Muscle of leg (tissue), 11 donors: ENCODE measurements around the gene RMDN2. TPM values are rescaled to one million over a fixed set of nuclear protein-coding genes. Genes with fewer than 3 reads are reported as not detected.
A peak's percentile ranks its signal among the peaks of the same experiment; 100 is the strongest.
"Not testable (repeated sequence)": the region's sequence is repeated elsewhere in the genome, so short reads cannot be mapped to it uniquely, and the experiment has no call there.

Source experiments
- DNase-seq: peaks from one replicate; pipeline ENCODE4 v3.0.0; 2013
- H3K27ac ChIP-seq: one replicate; pipeline ENCODE4 v1.5.1; 2013; ENCODE audit warnings: mild to moderate bottlenecking, low read length, control low read depth
- H3K27me3 ChIP-seq: one replicate; pipeline ENCODE4 v1.6.1; 2013; ENCODE audit warnings: low read length; ENCODE audit not compliant: control insufficient read depth, insufficient read depth
- H3K36me3 ChIP-seq: one replicate; pipeline ENCODE4 v1.6.1; 2013; ENCODE audit warnings: low read length; ENCODE audit not compliant: control insufficient read depth, insufficient read depth
- H3K4me1 ChIP-seq: one replicate; pipeline ENCODE4 v1.6.1; 2013; ENCODE audit warnings: low read length; ENCODE audit not compliant: control insufficient read depth, insufficient read depth
- H3K4me3 ChIP-seq: one replicate; pipeline ENCODE4 v1.5.1; 2013; ENCODE audit warnings: low read length, control low read depth
- H3K9me3 ChIP-seq: replicated peaks from 2 replicates; pipeline ENCODE4 v1.6.1; 2013; ENCODE audit warnings: low read depth, low read length; ENCODE audit not compliant: control insufficient read depth
- WGBS: methylation state at CpG from one replicate; pipeline ENCODE4 v1.1.5; 2013; ENCODE audit warnings: missing lambda C conversion rate; ENCODE audit not compliant: insufficient coverage; 5-methylcytosine and 5-hydroxymethylcytosine counted together
- polyA plus RNA-seq, 8 donors: library from polyadenylated mRNA; unstranded; fragments of 120-200 nt; gene quantifications; one replicate each; pipeline versions ENCODE4 v1.2.1 to v1.2.3, GENCODE V29; 2013; ENCODE audit warnings: inconsistent platforms in 1 of 8, low replicate concordance in 1 of 8; ENCODE audit not compliant: insufficient read length in 8 of 8, insufficient read depth in 1 of 8
- total RNA-seq: library from RNA; stranded (reverse); fragments of 120-200 nt; gene quantifications from one replicate; pipeline ENCODE4 v1.2.4, GENCODE V29; 2013

The RMDN2 gene
- total and polyA plus RNA-seq, 9 donors = 2.6 to 5.1 (median 3.6) TPM

DNA sequence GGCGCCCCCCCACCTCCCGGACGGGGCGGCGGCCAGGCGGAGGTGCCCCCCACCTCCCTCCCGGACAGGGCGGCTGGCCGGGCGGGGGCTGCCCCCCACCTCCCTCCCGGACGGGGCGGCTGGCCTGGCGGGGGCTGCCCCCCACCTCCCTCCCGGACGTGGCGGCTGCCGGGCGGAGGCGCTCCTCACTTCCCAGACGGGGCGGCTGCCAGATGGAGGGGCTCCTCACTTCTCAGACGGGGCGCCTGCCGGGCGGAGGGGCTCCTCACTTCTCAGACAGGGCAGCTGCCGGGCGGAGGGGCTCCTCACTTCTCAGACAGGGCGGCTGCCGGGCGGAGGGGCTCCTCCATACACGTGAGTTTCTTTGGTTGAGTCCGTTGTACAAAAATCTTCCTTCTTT is 38.8 kb downstream of the RMDN2 start:
- WGBS = 95% methylated on average over 25 of the region's 33 CpGs
- H3K4me1 ChIP-seq, H3K9me3 ChIP-seq, H3K4me3 ChIP-seq, H3K27ac ChIP-seq, DNase-seq, H3K36me3 ChIP-seq, H3K27me3 ChIP-seq: not testable (repeated sequence)

DNA sequence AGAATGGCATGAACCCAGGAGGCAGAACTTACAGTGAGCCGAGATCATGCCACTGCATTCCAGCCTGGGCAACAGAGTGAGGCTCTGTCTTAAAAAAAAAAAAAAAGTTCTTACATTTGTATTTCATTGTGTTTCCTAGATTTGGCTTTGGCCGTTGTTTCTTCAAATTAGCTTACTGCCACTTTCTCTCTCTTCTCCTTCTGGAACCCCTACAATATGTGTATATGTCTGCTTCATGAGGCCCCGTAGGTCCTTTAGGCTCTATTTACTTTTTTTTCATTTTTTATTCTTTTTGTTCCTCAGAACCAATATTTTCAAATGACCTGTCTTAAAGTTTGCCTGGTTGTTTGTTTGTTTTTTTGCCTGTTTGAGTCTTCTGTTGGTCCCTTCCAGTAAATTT is 41.2 kb downstream of the RMDN2 start:
- no peak overlapping the region for H3K27ac ChIP-seq
- DNase-seq = no peak
- H3K27me3 ChIP-seq = no peaks in the 10 kb centered on the region
- H3K36me3 ChIP-seq = no peaks in the 10 kb centered on the region
- H3K9me3 ChIP-seq = no peaks in the 10 kb centered on the region
- WGBS = no CpG with 5 or more reads among the region's 3 CpGs
- H3K4me1 ChIP-seq = no peaks in the 10 kb centered on the region
- H3K4me3 ChIP-seq = no peak overlapping the region

DNA sequence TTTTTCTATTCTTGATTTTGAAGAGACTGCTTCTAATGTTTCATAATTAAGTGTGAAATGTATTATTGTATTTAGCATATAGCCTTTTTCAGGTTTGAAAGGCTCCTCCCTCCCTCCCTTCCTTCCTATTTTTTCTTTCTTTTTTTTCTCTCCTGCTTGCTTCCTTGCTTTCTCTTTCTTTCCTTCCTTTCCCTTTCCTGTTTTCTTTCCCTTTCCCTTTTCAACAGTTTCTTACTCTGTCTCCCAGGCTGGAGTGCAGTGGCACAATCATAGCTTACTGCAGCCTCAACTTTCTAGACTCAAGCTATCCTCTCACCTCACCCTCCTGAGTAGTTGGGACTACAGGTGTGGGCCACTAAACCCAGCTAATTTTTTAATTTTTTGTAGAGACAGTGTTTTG is 44.6 kb downstream of the RMDN2 start:
- Histone ChIP-seq H3K27ac (no peak overlapping the region), H3K9me3 (no peaks in the 10 kb centered on the region), H3K4me3 (no peak overlapping the region), H3K27me3 (no peaks in the 10 kb centered on the region), H3K4me1 (no peaks in the 10 kb centered on the region), H3K36me3 (no peaks in the 10 kb centered on the region)
- no peak for DNase-seq

DNA sequence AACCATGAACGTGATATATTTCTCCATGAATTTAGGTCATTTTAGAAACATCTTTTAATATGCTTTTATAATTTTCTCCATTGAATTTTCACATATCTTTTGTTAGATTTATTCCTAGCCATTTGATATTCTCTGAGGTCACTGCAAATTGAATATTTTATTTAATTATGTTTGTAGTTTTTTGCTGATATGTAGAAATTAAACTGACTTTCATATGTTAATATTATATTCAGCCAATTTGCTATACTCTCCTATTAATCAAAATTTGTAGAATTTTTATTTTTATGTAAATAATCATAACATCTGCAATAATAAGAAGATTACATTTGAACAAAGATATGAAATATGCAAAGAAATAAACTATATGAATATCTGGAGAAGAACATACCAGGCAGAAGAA is 46.9 kb downstream of the RMDN2 start:
- Histone ChIP-seq H3K36me3 (no peaks in the 10 kb centered on the region), H3K4me3 (no peak overlapping the region), H3K9me3 (no peaks in the 10 kb centered on the region), H3K27ac (no peak overlapping the region), H3K27me3 (no peaks in the 10 kb centered on the region), H3K4me1 (no peaks in the 10 kb centered on the region)
- WGBS = no CpG with 5 or more reads among the region's 1 CpG
- DNase-seq = no peak

DNA sequence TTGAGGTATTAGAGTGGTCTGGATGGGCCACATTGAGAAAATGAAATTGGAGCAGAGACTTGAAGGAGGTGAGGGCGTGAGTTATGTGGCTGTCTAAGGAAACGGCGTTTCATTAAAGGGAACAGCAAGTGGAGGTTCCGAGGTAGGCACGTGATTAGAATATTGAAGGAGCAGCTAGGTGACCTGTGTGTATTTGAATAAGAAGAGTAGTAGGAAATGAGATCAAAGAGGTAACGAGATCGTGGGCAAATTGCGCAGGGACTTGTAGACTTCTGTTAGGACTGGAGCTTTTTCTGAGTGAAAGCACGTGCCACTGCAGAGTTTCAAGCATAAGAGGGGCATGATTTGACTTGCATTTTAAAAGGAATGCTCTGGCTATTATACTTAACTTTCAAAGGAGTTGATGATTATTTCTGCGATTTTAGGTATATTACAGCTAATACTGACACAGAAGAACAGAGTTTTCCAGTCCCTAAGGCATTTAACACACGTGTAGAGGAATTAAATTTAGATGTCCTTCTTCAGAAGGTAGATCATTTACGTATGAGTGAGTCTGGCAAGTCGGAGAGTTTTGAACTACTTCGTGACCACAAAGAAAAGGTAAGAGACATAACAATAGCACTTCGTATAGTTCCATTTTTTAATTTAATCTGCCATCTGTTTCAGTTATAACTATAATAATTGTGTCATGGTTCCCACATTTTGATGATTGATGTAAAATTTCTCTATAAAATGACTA is 48.7 kb downstream of the RMDN2 start:
- H3K27me3 ChIP-seq = no peaks in the 10 kb centered on the region
- H3K27ac ChIP-seq = no peak overlapping the region
- no peak for DNase-seq
- H3K4me1 ChIP-seq = no peaks in the 10 kb centered on the region
- no peak overlapping the region for H3K4me3 ChIP-seq
- no peaks in the 10 kb centered on the region for H3K9me3 ChIP-seq
- 81% methylated on average over 8 of the region's 15 CpGs for WGBS
- H3K36me3 ChIP-seq = no peaks in the 10 kb centered on the region

DNA sequence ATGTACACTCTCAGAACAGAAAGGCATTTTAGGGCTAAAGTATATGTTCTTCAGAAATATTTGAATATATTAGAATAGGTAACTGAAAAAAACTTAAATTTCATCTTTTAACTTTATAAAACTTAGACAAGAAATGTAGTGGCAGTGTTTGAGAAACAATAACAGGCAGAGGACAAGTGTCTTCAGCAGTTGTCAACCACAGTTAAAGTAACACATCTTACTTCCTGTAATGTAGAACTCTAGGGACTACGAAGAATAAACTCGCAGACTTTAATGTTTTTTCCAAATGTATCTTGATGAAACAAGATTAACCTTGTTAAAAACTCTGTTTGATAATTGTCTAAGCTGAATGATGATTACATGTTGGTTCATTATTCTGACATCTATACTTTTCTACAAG is 50.7 kb downstream of the RMDN2 start:
- Histone ChIP-seq H3K4me1 (no peaks in the 10 kb centered on the region), H3K9me3 (no peaks in the 10 kb centered on the region), H3K4me3 (no peak overlapping the region), H3K27me3 (no peaks in the 10 kb centered on the region), H3K27ac (no peak overlapping the region), H3K36me3 (no peaks in the 10 kb centered on the region)
- DNase-seq = no peak
- WGBS = no CpG with 5 or more reads among the region's 2 CpGs

DNA sequence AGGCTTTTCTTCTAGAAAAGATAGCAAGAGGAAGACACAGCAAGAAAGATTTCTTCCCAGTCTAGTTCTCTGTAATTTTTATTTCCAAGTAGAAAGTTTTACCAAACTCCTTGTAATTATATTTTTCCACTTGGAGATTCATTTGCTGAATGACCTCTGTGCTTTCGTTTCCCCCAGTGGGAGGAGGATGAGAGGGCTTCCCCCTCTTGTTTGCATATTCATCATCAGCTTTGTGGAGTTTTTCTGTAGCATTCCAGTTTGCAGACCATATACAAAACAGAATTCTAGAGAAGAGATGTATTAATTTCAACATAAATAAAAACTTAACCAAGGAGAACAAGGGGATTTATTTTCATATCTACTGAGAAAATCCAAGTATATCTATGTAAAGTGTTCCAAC is 51.3 kb downstream of the RMDN2 start:
- no peaks in the 10 kb centered on the region for H3K9me3 ChIP-seq
- no peaks in the 10 kb centered on the region for H3K27me3 ChIP-seq
- H3K4me3 ChIP-seq = no peak overlapping the region
- H3K36me3 ChIP-seq = no peaks in the 10 kb centered on the region
- peak; percentile 33 for DNase-seq
- no peaks in the 10 kb centered on the region for H3K4me1 ChIP-seq
- WGBS = no CpG with 5 or more reads among the region's 1 CpG
- no peak overlapping the region for H3K27ac ChIP-seq

DNA sequence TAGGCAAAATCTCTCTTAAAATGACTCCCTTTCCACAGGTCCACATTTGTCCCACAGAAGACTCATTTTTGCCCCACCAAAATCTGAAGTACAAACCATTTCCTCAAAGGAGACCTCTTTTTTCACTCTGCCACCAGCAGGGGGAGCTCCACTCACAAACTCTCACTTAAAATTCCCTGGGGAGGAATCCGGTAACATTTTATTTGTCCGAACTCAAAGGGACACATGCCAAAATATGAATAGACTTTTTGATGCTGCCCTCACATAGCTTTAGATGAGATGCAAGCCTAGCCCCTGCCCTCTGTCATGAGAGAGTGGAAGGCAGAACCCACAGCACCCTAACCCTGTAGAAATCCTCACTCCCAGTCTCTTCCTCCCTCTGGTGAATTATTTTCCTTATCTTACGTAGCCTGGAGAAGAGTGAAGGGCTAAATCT is 57.1 kb downstream of the RMDN2 start:
- H3K4me3 ChIP-seq = no peak overlapping the region
- DNase-seq = peak; percentile 79
- no peaks in the 10 kb centered on the region for H3K4me1 ChIP-seq
- no peaks in the 10 kb centered on the region for H3K36me3 ChIP-seq
- no peaks in the 10 kb centered on the region for H3K9me3 ChIP-seq
- no peaks in the 10 kb centered on the region for H3K27me3 ChIP-seq
- 0% methylated on average over 1 of the region's 3 CpGs for WGBS
- H3K27ac ChIP-seq = no peak overlapping the region

DNA sequence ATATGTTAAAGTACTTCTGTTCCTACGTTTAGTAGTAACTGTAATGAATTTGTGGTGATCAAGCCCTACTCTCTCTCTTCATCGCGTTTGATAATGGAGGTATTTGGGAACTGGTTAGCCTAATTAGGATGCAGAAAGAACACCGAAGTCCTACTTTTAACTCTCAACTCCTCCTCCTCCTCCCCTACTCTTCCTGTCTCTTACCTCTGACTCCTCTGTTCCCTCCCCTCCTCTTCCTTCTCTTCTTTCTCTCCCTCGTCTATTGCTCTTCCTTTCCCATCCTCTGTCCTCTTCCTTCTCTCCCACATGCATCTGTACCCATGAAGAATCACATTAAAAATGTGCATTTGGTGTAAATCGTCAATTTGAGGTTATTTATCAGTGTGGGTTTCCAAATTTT is 57.8 kb downstream of the RMDN2 start:
- WGBS = 83% methylated on average over 1 of the region's 6 CpGs
- Histone ChIP-seq H3K27ac (no peak overlapping the region), H3K36me3 (no peaks in the 10 kb centered on the region), H3K4me3 (no peak overlapping the region), H3K9me3 (no peaks in the 10 kb centered on the region), H3K27me3 (no peaks in the 10 kb centered on the region), H3K4me1 (no peaks in the 10 kb centered on the region)
- DNase-seq = no peak

DNA sequence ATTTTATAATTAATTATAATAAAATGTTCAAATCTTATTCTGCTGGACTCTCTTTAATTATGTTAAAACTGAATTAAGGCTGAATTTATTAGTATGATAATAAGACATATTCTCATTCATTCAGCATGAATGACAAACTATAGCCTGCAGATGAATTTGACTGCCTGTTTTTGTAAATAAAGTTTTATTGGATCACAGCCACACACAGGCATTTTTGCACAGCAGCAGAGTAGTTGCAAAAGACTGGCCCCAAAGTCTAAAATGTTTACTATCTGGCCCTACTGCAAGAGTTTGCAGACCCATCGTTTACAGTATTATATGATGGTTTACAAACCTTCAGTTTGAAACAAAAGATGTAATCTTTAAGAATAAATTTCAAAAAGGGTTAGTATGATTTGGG is 58.6 kb downstream of the RMDN2 start:
- Histone ChIP-seq H3K4me3 (no peak overlapping the region), H3K27me3 (no peaks in the 10 kb centered on the region), H3K27ac (no peak overlapping the region), H3K36me3 (no peaks in the 10 kb centered on the region), H3K9me3 (no peaks in the 10 kb centered on the region), H3K4me1 (no peaks in the 10 kb centered on the region)
- no peak for DNase-seq
- WGBS = no CpG with 5 or more reads among the region's 1 CpG

DNA sequence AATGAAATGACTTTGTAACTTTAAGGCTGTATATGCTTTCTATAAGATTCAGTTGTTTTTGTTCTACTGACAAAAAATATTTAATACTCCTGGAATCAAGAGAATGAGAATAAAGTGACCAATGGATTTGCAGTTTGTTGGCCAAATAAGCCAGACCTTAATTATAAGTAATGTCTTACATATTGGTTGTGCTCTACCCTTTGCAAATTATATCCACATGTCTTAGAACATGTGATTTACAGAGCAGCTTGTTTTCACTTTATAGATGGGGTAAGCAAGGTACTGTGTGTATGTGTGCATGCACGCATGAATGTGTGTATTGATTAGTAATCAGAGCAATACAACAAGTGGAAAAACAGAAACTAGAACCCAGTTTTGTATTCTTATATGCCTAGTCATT is 59.1 kb downstream of the RMDN2 start:
- Histone ChIP-seq H3K36me3 (no peaks in the 10 kb centered on the region), H3K27me3 (no peaks in the 10 kb centered on the region), H3K4me1 (no peaks in the 10 kb centered on the region), H3K4me3 (no peak overlapping the region), H3K9me3 (no peaks in the 10 kb centered on the region), H3K27ac (no peak overlapping the region)
- DNase-seq = no peak
- WGBS = no CpG with 5 or more reads among the region's 1 CpG
